GM18867 (cell line): ENCODE measurements around the gene RGL3.
"Not testable (repeated sequence)": the region's sequence is repeated elsewhere in the genome, so short reads cannot be mapped to it uniquely, and the experiment has no call there.

Experiments used
- ATAC-seq: cut with Tn5 transposase; IDR thresholded peaks from one replicate; pipeline ENCODE4 v1.9.1; 2021; ENCODE audit warnings: mild to moderate bottlenecking, moderate library complexity; ENCODE audit not compliant: unreplicated experiment

Gene RGL3

GRCh38 chr19:11418549-11419506 lies at the start of gene RGL3:
TSS of gene RGL3 (minus strand) at chr19:11419314. CDS start at chr19:11419278, 36 bp downstream.
- ATAC-seq: no peak

GRCh38 chr19:11468266-11468845 lies 49.2 kb upstream of the RGL3 start:
- ATAC-seq: not testable (repeated sequence)

- ATAC-seq: no peak
Observed at GRCh38 chr19:11465600-11465999, 46.5 kb upstream of the RGL3 start.

- ATAC-seq: no peak
Observed at GRCh38 chr19:11464333-11465265, 45.5 kb upstream of the RGL3 start.

DNA sequence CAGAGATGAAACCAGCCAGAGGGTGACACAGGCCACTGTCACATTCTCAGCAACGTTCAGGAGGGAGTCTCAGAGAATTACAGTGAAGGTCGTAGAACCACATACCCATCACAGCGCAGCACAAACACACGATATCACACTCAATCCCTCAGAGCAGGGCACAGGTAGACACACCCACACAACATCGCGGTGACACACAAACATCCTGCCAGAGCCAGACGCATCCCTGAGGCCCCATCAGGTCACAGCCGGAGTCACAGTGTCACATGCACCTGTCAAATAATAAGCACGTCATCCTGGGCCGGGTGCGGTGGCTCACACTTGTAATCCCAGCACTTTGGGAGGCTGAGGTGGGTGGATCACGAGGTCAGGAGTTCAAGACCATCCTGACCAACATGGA lies 44.3 kb upstream of the RGL3 start:
- no peak for ATAC-seq

DNA sequence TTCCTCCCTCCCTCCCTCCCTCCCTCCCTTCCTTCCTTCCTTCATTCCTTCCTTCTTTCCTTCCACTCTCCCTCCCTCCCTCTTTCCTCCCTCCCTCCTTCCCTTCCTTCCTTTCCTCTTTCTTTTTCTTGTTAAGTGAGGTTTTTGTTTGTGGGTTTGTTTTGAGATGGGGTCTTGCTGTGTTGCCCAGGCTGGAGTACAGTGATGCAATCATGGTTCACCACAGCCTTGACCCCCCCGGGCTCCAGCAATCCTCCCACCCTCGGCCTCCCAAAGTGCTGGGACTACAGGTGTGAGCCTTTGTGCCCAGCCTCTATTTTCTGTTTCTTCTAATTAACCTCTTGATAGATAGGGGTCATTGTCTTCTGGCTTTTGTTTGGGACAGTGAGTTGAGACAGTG lies 42.3 kb upstream of the RGL3 start:
- no peak for ATAC-seq

DNA sequence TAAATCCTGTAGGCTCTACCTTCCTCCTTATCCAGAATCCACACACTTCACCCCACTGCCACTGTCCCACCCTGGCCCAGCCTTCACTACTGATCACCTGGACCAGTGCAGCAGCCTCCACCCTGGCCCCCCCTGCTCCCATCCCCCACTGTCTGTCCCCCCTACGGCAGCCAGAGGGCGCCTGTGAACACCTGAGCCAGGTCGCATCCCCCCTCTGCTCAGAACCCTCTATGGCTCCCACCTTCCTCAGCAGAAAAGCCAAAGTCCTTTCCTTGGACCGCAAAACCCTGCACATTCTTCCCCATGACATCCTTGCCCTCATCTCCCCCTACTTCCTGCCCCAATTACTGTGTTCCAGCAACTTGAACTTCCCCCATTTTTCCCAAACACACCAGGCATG lies 41.1 kb upstream of the RGL3 start:
- ATAC-seq: no peak

DNA sequence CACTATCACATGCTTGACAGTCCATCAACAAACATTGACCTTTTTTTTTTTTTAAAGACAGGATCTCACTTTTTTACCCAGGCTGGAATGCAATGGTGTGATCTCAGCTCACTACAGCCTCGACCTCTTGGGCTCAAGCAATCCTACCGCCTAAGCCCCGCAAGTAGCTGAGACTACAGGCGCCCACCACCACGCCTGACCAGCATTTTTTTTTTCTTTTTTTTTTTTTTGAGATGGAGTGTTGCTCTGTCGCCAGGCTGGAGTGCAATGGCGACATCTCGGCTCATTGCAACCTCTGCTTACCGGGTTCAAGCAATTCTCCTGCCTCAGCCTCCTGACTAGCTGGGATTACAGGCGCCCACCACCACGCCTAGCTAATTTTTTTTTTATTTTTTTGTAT lies 39.8 kb upstream of the RGL3 start:
- not testable (repeated sequence) for ATAC-seq

- ATAC-seq: no peak
Observed at GRCh38 chr19:11458236-11458900, 39.3 kb upstream of the RGL3 start.

DNA sequence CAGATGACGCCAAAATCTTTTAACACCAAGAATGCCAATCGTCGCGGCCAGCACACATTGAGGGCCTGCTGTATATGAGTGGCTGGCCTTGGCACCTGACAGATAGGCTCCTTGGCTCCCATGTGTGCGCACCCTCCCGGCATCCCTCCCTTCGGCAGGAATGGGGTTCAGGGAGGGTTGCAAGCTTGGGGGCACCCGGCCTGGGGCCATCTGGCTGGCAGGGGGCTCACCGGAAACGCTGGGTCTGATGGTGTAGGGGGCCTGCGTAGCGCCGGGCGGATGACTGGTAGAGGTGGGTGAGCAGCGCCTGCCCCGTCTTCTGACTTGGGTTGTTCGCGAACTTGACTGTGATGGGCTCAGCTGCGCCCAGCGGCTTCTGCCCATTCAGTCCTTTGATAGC lies 38.7 kb upstream of the RGL3 start:
- ATAC-seq: no peak

- no peak for ATAC-seq
Observed at GRCh38 chr19:11457115-11457514, 38.0 kb upstream of the RGL3 start.

- ATAC-seq: no peak
Observed at GRCh38 chr19:11456659-11457058, 37.5 kb upstream of the RGL3 start.

DNA sequence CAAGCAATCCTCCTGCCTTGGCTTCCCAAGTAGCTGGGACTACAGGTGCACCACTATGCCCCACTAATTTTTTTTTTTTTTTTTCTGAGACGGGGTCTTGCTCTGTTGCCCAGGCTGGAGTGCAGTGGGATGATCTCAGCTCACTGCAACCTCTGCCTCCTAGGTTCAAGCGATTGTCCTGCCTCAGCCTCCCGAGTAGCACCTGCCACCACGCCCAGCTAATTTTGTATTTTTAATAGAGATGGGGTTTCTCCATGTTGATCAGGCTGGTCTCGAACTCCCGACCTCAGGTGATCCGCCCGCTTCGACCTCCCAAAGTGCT lies 36.1 kb upstream of the RGL3 start:
- ATAC-seq: not testable (repeated sequence)

DNA sequence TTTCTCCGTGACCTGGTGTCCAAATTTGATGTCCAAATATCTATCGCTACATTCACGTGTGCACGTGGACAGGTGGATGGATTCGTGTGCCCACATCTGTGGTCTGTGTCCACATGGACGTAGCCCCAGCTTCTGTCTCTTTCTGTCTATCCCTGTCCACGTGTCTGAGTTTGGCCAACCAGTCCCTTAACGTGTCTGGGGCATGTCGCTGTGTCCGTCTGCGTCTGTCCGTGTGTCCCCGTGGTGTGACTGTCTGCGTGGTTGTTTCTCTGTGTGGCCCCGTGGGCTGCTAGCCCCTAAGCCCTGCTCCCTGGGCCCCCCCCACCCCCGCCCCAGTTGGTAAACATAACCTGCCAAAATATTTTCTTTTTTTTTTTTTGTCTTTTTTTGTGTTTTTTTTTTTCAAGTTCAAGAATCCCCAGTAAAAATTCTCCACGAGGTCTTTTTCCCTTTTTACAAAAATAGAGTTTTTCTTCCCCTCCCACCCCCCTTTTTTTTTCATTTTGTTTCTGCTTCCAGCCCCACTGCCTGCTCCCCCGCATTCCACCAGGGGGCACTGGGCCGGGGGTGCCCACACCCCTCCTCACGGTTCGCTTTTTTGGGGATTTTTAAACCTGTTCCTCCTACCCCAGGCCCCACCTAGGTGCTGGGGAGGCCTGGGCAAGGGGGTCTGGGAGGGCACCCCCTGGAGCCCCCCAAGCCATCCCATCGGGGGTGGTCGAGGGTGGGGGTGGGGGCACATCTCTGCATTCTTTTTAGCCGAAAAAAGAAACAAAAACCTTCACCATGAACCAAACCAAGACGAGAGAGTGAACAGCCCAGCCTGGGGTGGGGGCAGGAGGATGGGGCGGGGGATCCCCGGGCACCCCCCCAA lies 34.6 kb upstream of the RGL3 start:
- ATAC-seq: no peak

GRCh38 chr19:11452620-11453310 lies 33.7 kb upstream of the RGL3 start:
- no peak for ATAC-seq

GRCh38 chr19:11451871-11452619 lies 32.9 kb upstream of the RGL3 start:
- no peak for ATAC-seq

GRCh38 chr19:11451327-11451870 lies 32.3 kb upstream of the RGL3 start:
- no peak for ATAC-seq
